ENCODE results near the gene PTPN7. TPM values are rescaled to one million over a fixed set of nuclear protein-coding genes. Genes with fewer than 3 reads are reported as not detected.
"Not testable (repeated sequence)": the region's sequence is repeated elsewhere in the genome, so short reads cannot be mapped to it uniquely, and the experiment has no call there.

PTPN7 gene
- total RNA-seq, 1 experiment from 2014 or later, result not detected

DNA sequence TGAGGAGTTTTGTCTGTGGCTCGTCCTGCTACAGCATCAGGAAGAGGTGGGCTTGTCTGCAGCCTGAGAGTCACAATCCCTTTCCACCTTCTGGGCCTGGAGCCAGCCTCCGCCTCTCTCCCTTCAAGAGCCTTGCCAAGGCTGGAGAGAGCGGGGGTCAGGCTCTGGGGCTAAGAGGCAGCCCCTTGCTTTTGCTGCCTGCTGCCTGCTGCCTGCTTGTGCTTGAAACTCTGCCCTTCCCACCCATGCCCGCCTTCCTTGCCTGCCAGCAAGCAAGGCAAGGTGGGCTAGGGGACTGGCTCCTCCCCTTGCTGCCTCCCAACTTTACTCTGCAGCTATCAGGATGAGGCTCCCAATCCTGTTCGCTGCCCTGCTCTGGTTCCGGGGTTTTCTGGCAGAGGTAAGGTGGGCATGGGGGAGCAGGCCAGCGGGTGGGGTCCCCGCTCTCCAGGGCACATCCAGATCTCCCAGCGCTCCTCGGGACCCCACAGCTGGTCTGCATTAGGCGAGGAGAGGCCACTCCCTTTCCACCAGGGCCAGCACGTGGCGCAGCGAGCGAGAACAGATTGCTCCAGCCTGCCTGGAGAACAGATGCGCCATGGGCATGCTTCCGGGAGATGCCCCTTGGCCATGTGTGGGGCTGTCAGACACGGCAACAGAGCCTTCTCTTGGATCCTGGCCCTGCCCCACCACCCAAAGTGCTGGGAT, 7.5 kb upstream of the PTPN7 start:
- no peak for DNase-seq (ENCODE audit: low read depth)

DNA sequence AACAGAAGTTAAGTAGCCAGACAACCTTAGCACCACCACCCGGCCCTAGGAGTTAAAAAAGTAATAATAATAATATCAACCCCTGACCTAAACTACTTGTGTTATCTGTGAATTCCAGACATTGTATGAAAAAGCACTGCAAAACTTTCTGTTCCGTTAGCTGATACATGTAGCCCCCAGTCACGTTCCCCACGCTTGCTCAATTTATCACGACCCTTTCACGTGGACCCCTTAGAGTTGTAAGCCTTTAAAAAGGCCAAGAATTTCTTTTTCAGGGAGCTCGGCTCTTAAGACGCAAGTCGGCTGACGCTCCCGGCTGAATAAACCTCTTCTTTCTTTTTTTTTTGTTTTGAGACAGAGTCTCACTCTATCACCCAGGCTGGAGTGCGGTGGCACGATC, 6.7 kb upstream of the PTPN7 start:
- DNase-seq (ENCODE audit: low read depth), result not testable (repeated sequence)

DNA sequence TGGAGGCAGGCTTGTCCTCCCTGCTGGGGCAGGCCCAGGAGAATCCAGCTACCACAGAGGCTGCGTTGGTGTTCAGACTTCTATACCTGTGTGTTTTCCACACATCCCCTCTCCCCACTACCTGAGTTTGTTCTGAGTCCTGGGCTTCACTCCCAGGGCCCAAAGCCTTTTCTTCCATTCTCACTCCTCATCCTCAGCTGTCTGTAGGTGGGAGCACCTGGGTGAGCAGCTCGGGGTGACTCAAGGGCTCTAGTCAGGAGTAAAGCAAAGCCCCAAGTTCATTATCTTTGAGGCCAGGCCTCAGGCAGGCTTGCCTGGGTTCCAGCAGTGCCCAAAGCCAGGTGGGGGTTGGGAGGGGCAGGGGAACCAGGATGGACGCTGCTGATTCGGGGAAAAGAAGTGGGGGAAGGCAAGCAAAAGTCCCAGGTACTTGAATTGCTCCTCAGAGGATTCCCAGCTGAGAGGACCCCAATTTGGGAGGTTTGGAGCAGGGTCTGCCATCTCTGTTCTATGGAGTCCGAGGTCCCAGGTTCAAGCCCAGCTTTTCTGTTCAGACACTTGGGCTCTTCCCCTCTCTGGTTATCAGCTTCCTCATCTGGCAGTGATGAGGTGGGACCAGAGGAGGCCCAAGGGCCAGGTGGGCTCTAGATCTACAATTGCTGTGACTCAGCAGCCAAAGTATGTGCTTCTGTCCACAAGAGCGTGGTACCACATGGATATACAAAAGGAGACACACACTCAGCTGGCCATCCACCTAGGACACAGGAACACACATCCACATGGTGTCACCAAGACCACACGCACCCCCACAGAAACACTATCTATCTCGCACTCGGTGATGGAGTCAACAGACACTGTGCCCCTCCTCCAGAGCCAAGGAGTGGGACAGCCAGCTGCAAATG, 5.8 kb upstream of the PTPN7 start:
- no peak for DNase-seq (ENCODE audit: low read depth)

DNA sequence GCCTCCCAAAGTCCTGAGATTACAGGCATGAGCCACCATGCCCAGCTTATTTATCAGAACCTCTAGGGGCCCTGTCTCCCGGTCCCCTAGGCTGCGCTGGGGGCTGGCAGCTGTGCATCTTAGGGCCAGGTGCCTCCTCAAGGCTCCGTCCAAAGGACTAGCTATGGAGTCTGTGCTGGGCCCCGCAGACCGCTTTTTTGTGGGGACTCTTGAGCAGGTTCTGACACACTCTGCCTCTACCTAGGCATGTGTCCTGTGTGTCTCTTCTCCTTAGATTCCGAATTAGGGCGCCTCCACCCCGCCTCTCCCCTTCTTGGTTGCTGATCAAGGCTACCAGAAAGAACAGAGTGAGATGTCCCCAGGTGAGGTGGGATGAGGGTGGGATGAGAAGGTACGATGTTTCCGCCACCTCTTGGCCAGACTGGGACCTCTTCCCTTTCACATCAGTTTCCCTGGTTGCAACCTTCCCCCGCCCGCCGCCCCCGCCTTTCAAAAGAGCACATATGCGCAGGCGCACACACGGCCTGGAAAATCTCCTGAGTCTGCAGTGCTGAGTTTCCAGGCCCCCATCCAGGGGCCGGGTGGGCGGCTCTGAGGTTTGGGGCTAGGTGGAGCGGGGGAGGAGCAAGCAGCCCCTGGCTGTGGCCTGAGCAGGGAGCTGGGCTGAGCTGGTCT, 5.0 kb upstream of the PTPN7 start:
- no peak for DNase-seq (ENCODE audit: low read depth)

DNA sequence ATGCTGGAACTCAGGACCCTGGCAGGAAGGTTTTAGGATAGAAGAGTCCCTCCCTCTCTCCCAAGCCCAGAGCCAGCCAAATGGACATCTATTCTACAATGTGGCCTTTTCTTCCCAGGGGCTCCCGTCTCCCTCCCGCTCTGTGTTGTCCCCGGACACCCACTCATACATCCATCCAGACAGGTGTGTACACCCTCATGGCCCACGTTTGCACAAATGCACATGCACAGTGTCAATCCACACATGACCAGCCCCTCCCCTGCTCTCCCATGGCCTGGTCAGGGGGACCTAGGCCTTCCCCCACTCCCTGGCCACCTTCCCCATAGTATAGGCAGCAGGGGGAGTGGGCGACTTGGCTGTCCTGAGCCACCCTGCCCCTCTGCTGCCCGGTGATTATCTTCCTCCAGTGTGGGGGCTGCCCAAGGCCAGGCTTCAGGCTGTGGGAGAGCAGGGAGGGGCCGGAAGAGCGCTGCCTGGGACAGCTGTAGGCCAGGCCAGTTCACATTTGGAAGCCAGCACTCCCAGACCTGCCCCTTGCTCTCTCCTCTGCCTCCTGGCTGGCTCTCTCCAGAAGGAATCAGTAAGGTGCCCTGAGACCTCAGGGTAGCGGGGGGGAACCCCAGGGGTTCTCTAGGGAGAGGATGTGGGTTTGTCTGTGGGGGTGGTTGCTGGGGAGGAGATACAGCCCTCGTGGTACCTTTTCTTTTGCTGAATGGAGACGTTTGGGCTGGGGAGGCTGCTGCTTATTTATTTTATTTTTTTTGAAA, 4.1 kb upstream of the PTPN7 start:
- DNase-seq (ENCODE audit: low read depth), result no peak

DNA sequence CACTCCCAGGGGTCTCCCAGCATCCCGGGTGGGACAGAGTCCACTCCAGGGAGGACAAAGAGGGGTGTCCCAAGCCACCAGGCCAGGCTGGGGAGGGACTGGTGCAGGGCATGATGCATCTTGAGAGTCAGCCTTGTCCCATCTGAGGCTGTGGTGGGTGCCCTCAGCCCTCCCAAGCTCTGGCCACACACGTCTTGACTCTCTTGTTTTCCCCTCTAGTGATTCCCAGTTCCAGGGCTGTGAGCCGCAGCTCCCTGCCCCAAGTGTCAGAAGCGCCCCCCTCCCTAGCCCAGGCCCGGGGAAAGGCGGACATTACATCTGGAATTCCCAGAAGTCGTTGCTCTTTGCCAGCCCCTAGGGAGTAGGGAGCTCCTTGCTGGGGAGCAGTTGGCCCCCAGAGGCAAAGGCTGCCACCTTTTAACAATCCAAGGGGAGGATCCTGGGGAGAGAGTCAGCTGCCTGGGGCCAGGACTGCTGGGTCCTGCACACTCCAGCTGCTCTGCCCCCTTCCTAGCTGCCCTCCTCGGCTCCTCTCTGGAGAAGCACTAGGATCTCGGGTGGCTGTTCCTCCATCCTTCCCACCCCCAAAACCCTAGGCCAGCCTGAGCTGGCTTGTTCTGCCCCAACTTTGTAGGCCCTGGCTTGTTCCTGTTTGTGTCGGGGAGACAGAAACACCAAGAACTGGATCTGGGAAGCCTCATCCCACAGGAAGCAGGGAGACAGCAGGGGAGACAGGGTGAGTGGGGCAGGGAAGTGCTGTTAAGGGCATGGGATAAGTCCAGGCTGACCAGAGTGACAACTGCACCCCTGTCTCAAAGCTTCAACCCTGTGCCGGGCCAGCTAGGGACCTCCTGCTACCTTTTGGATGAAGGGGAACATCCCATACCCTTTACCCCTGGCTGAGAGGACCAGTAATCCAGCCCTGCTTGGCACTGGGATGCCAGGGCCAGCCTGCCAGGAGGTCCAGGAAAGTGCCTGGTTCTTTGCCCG, 3.2 kb upstream of the PTPN7 start:
- DNase-seq (ENCODE audit: low read depth), result no peak

DNA sequence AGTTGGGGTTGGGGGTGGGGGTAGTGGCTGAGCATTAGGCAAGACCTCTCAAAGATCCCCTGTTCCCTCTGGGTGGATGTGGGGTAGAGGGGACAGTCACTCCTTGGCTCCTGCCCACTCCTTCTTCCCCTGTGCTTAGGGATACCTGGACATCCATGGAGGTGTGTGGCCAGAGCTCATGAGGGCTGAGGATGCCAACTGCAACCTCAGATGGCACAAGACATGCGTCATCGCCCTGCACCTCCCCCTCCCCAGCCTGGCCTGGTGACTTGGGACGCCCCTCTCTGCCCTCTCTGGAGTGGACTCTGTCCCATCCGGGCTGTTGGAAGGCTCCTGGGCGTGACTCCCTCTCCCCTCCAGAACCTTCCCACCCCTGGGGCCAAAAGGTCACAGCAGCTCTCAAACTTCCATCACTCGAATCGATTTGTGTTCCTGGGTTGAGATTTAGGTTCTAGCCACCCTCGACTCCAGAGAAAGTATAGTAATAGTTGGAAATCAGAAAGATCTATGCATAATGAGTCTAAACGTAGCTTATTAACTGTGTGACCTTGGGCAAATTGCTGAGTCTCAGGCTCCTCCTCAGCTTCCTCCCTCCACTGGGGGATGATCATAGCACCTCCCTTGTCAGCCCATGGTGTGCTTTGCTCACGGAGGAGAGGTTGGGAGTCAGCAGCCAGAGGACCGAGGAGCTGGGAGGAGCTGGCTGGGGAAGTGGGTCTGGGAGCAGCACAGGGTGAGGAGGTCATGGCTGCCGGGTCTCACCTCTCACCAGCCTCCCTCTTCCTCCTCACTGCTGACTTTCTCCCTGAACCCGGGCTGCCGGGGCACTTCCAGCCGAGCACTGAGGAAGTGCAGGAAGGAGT, 2.2 kb upstream of the PTPN7 start:
- no peak for DNase-seq (ENCODE audit: low read depth)

DNA sequence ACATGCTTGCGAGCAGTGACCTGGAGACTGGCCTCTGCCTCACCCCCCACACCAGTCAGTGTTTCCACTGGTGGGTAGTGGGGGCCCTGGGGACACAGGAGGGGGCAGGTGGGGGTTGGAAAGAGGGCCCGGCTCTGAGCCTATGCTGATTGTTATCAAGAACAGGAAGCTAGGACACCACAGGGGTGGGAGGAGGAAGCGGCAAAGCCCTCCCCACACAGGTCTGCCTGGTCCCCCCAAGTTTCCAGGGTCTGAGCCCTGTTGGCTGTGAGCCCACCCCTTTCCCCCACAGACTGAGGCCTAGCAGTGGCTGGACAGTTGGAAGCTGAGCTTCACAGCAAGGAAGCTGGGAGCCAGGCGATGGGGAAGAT, 1.6 kb upstream of the PTPN7 start:
- DNase-seq (ENCODE audit: low read depth), result no peak

DNA sequence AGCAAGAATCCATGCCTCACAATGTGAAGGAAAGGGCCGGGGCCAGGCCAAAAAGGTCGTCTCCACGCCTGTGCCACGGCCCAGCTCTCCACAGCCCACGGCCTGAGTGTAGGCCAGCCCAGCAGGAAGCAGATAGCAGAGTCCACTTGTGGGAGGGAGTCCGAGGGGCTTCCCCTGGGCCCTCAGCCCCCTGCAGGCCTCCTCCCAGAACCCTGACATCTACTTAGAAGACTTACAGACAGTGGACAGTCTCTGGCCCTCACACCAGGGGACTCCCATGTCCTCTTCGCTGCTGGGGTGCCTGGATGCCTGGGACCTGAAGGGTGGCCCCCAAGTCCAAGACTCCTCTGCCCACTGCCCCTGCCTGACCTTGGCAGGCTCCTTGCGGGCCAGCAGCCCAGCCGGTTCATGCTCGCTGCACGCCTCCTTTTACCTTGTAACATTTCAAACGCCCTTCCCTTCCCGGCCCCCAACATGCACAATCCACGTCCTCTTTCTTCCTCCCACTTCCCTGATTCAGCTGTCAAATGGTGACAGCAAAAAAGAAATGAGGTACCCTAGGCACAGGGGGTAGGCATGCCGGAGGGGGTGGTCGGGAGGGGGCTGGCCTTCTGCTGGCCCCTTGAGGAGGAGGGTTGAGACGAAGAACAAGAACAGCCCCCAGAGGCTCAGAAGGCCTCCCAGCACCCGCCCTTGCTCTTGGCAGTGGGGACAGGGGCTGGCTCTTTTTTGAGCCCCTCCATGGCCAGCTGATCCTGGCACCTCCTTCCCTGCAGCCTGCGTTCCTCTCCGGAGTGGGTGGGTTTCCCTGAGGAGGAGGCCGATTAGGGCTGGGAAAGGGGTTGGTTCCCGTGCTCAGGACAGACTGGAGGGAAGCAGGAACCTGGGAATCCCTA, 997 bp upstream of the PTPN7 start:
- no peak for DNase-seq (ENCODE audit: low read depth)

DNA sequence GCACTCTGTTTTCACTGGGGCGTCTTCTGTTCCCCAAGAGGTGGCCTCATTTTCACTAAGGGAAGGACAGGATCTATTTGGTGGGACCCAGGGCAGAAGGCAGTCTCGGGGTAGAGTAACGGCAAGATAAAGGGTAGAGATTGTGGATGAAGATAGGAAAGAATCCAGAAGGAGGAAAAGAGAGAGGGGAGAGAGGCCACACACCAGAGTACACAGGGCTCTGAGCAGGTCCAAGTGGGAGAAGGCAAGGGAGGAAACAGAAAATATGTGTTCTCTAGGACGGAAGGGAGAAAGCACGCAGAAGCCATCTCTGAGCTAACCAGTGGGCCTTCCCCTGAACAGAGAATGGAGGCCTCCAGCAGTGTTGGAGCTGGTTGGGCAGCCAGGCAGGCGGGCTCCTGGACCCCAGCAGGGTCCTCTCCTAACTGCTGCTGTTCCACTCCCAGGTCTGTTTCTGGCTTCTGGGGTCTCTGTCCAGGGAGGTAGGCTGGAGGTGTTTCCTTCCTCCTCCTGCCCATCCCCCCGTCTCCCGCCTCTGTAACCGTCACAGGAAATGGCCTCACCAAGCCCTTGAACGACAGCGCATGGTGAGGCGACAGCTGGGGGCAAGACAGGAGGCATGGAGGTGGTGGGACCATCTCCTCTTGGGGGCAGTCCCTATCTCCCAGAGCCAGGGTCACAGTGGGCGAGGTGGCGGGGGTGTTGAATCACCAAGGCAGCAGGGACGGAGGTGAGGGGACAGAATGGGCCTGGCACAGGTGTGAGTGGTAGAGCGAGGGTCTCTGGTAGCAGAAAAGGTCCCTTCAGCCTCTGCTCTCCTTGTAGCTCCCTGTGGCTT, 649 bp downstream of the PTPN7 start:
- DNase-seq (ENCODE audit: low read depth), result no peak

DNA sequence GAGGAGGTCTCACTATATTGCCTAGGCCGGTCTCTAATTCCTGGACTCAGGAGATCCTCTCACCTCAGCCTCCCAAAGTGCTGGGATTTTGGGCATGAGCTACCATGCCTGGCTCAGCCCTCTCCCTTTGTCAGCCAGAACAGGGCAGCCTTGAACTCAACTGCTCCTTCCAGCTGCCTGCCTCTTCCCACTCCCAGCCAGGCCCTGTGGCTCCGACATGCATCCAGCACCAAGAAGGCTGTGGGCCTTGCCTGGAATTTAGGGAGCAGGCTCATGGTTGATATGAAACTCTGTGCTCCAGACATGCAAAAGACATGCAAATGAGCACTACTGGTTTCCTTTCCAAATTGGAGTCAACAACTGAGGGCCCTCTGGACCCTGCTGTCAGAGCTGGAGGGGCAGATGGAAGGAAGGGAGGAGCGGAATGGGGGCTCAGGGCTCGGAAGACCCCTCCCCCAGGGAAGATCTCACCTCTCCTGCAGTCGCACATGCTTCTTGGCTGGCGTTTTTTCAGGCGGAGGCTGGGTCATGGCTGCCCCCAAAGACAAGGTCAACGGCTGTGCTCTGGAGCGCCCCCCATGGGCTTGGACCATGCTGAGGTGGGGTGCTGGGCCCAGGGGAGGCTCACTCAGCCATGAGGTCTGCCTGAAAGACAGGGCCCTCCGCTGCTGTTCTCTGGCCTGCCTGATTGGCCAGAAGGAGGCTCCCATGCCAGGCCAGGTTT, 1.4 kb downstream of the PTPN7 start:
- DNase-seq (ENCODE audit: low read depth), result no peak

DNA sequence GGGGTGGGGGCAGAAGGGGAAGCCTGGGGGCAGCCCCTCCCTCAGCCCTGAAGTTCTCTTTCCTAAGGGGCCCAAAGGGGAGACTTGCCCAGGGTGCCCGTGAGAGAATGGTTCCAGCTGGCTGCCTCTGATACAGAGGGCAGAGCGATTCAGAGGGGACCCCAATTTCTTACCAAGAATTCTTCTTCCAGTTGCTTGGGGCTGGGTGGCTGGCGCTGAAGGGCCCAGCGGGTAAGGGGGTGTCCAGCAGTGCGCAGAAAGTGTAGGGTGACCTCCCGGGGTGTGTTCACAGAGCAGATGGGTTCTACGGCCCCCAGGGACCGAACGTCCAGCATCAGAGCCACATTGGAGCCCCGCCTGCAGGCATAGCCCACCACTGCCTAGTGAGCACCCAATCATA, 2.5 kb downstream of the PTPN7 start:
- no peak for DNase-seq (ENCODE audit: low read depth)

DNA sequence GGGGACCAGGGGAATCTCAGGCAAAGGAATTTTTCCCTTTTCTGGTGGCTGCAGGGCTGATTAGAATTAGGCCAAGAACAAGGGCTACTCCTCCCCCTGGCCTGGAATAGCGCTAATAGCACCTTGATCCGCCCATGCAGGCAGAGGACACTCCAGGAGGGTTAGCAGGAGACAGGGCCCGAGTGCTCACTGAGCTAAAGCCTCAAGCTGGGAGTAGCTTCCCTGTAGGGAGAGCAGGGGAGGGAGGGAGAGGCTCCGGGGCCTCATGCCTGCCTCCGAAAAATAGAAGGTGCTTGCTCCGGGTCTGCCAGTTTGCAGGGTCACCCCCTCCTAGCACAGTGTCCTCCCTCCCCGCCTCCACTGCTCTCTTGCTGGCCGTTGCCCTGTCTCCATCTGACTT, 3.8 kb downstream of the PTPN7 start:
- no peak for DNase-seq (ENCODE audit: low read depth)

DNA sequence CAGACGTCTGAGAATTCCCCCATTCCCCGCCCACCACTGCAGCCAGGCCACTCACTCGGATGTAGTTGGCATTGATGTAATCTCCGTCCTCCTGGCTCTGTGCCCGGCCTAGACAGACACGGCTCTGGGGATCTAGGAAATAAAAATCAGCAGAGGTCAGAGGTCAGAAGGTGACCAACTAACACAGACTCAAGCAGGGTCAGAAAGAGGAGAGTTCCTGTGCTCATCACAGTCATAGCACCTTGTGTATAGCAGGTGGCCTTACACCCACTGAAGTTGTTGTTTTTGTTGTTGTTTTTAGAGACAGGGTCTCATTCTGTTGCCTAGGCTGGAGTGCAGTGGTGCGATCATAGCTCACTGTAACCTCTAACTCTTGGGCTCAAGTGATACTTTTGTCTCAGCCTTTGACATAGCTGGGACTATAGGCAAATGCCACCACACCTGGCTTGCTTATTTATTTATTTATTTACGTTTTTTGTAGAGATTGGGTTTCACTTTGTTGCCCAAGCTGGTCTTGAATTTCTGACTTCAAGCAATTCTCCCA, 4.9 kb downstream of the PTPN7 start:
- peak; percentile 19 for DNase-seq (ENCODE audit: low read depth)

DNA sequence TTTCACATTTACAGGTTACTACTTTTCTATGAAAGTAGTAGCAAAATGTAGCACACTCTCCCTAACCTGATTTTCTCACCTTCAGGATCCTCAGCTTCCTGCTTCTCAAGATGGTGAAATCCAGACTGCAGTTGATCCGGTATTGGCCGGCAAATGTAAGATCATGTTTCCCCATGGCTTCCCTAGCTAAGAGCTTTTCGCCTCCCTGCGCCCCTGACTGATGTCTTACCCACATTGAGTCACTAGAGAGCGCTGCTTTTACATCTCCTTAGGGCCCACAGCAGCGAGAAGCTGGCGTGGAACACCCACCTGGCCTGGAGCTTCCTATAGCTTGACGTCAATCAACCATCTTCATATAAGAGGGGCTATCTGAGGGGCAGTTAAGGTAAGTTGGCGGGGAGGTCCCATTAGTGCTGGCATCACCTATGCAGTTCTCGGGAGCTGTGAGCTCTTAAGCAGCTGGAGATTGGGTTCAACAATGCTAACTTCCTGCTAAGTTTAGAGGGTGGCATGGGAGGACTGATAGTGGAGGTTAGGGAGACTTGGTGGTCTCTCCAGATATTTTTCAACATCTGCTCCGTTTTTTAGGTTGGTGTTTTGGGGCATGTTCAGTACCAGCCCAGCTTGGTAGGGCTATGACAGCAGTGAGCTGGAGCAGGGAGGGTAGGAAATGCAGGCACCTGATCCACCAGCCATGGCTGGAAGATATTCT, 5.5 kb downstream of the PTPN7 start:
- peak; percentile 40 for DNase-seq (ENCODE audit: low read depth)

All from HT1080 (cell line).